SK-N-SH (cell line): ENCODE measurements around the gene TRIM16. TPM values are rescaled to one million over a fixed set of nuclear protein-coding genes. Genes with fewer than 3 reads are reported as not detected.
"Not testable (repeated sequence)": the region's sequence is repeated elsewhere in the genome, so short reads cannot be mapped to it uniquely, and the experiment has no call there.

Source experiments
- CTCF ChIA-PET: fragments of 300-600, 350-600 bp; formaldehyde crosslinking; extraction: SDS; loops from one replicate; lab custom pipeline; 2021; lab: Yijun Ruan, JAX
- POLR2A ChIA-PET: fragments of 350-600 bp; sonication (Branson Sonifier 250); formaldehyde crosslinking; extraction: SDS; loops from one replicate; lab custom pipeline; 2020; ENCODE audit warnings: antibody characterized with exemption, inconsistent platforms; lab: Yijun Ruan, JAX
- DNase-seq: peaks from one replicate; pipeline ENCODE4 v3.0.0; 2012
- H2AFZ ChIP-seq: fragments of 200-600 bp; sonication (generic); 2 replicates; pipeline ENCODE4 v1.8.1; 2016; ENCODE audit warnings: antibody characterized with exemption, mild to moderate bottlenecking, low read depth
- H3F3A ChIP-seq: fragments of 200-600 bp; sonication (generic); replicated peaks from 2 replicates; pipeline ENCODE3; 2016; ENCODE audit warnings: antibody characterized with exemption, mild to moderate bottlenecking; ENCODE audit not compliant: insufficient read depth
- H3K27ac ChIP-seq, 2 experiments: fragments of 200-500 bp in 1 of 2; fragments of 200-600 bp in 1 of 2; sonication (Bioruptor generic) in 1 of 2; sonication (generic), shearing (Covaris generic) in 1 of 2; 2 replicates each; pipeline versions ENCODE4 v1.5.1 to v1.6.1; 2014 to 2016; ENCODE audit warnings: low read depth in 2 of 2, inconsistent platforms in 1 of 2, low read length in 1 of 2, mild to moderate bottlenecking in 1 of 2, mixed read lengths in 1 of 2
- H3K27me3 ChIP-seq: fragments of 200-600 bp; sonication (generic), shearing (Covaris generic); 2 replicates; pipeline ENCODE4 v1.6.1; 2016; ENCODE audit warnings: mixed run types; ENCODE audit not compliant: insufficient read depth
- H3K36me3 ChIP-seq, 2 experiments: fragments of 200-500 bp in 1 of 2; fragments of 200-600 bp in 1 of 2; sonication (Bioruptor generic) in 1 of 2; sonication (generic) in 1 of 2; replicated peaks in 1 of 2; 2 replicates each; pipeline versions ENCODE3 to v1.5.1; 2014 to 2016; ENCODE audit warnings: low read length in 1 of 2, mild to moderate bottlenecking in 1 of 2; ENCODE audit not compliant: insufficient read depth in 2 of 2, control insufficient read depth in 1 of 2
- H3K4me1 ChIP-seq, 2 experiments: fragments of 200-500 bp in 1 of 2; fragments of 200-600 bp in 1 of 2; sonication (Bioruptor generic) in 1 of 2; sonication (generic), shearing (Covaris generic) in 1 of 2; 2 replicates each; pipeline versions ENCODE4 v1.5.1 to v1.6.1; 2014 to 2016; ENCODE audit warnings: low read depth in 1 of 2, low read length in 1 of 2, mixed run types in 1 of 2; ENCODE audit not compliant: insufficient read depth in 2 of 2, control insufficient read depth in 1 of 2
- H3K4me2 ChIP-seq: fragments of 200-600 bp; sonication (generic), shearing (Covaris generic); 2 replicates; pipeline ENCODE4 v1.6.1; 2017; ENCODE audit warnings: mixed run types
- H3K4me3 ChIP-seq, 2 experiments: fragments of 200-500 bp in 1 of 2; fragments of 200-600 bp in 1 of 2; sonication (Bioruptor generic) in 1 of 2; sonication (generic), shearing (Covaris generic) in 1 of 2; 2 replicates each; pipeline versions ENCODE4 v1.5.1 to v1.8.1; 2014 to 2016; ENCODE audit warnings: low read depth in 2 of 2, inconsistent platforms in 1 of 2, low read length in 1 of 2, mild to moderate bottlenecking in 1 of 2, mixed read lengths in 1 of 2, moderate library complexity in 1 of 2
- H3K79me2 ChIP-seq: fragments of 200-600 bp; sonication (generic); 2 replicates; pipeline ENCODE4 v1.8.1; 2017; ENCODE audit warnings: mild to moderate bottlenecking; ENCODE audit not compliant: insufficient read depth
- H3K9ac ChIP-seq: fragments of 200-600 bp; sonication (generic); 2 replicates; pipeline ENCODE4 v1.6.1; 2017; ENCODE audit warnings: mixed run types
- H3K9me2 ChIP-seq: fragments of 200-600 bp; sonication (generic); 2 replicates; pipeline ENCODE4 v1.6.1; 2017; ENCODE audit warnings: mixed run types
- H3K9me3 ChIP-seq: fragments of 200-600 bp; sonication (generic); 2 replicates; pipeline ENCODE4 v1.6.1; 2017; ENCODE audit warnings: mixed run types, mild to moderate bottlenecking, moderate library complexity
- H4K20me1 ChIP-seq: fragments of 200-600 bp; sonication (generic); 2 replicates; pipeline ENCODE4 v1.6.1; 2017; ENCODE audit warnings: mild to moderate bottlenecking, mixed run types; ENCODE audit not compliant: insufficient read depth
- CTCF ChIP-seq: fragments of 200-600 bp; sonication (generic); IDR thresholded peaks from 2 replicates; pipeline ENCODE4 v1.6.1; 2017; ENCODE audit warnings: antibody characterized with exemption, mild to moderate bottlenecking, moderate library complexity
- EP300 ChIP-seq, 2 experiments: IDR thresholded peaks; 2 replicates each; pipeline versions ENCODE4 v1.4.0 to v1.6.1; 2012; ENCODE audit warnings: borderline replicate concordance in 1 of 2, low read depth in 1 of 2, low read length in 1 of 2
- FOXM1 ChIP-seq: IDR thresholded peaks from 2 replicates; pipeline ENCODE4 v1.4.0; 2012; ENCODE audit warnings: low read depth, mild to moderate bottlenecking
- IRF3 ChIP-seq: fragments of 150-350 bp; IDR thresholded peaks from 2 replicates; pipeline ENCODE4 v1.6.1; 2016; ENCODE audit warnings: mild to moderate bottlenecking, low read depth, low read length
- MXI1 ChIP-seq: IDR thresholded peaks from 2 replicates; pipeline ENCODE4 v1.6.1; 2012; ENCODE audit warnings: mild to moderate bottlenecking, low read depth, low read length, improper control_type of control experiment
- NFIC ChIP-seq: IDR thresholded peaks from 2 replicates; pipeline ENCODE4 v1.4.0; 2012; ENCODE audit warnings: borderline replicate concordance
- NRF1 ChIP-seq: IDR thresholded peaks from 2 replicates; pipeline ENCODE4 v1.6.1; 2012; ENCODE audit warnings: low read depth, mild to moderate bottlenecking, low read length
- RAD21 ChIP-seq: IDR thresholded peaks from 2 replicates; pipeline ENCODE4 v1.6.1; 2012; ENCODE audit warnings: mild to moderate bottlenecking, low read length
- SIN3A ChIP-seq: IDR thresholded peaks from 2 replicates; pipeline ENCODE4 v1.6.1; 2012; ENCODE audit warnings: low read depth, mild to moderate bottlenecking, low read length, moderate library complexity, borderline replicate concordance
- TAF1 ChIP-seq: IDR thresholded peaks from 2 replicates; pipeline ENCODE4 v1.6.1; 2012; ENCODE audit warnings: low read depth, mild to moderate bottlenecking, low read length, moderate library complexity, borderline replicate concordance
- TCF12 ChIP-seq: IDR thresholded peaks from 2 replicates; pipeline ENCODE4 v1.4.0; 2012
- TEAD4 ChIP-seq: IDR thresholded peaks from 2 replicates; pipeline ENCODE4 v1.4.0; 2012; ENCODE audit warnings: mild to moderate bottlenecking, borderline replicate concordance; ENCODE audit not compliant: insufficient read depth
- ZBTB33 ChIP-seq: IDR thresholded peaks from 2 replicates; pipeline ENCODE4 v1.4.0; 2012; ENCODE audit warnings: low read depth, borderline replicate concordance
- WGBS: methylation state at CpG from one replicate; pipeline ENCODE4 v1.1.6; 2017; ENCODE audit warnings: low lambda C conversion rate; 5-methylcytosine and 5-hydroxymethylcytosine counted together
- polyA plus RNA-seq, 3 experiments: library from polyadenylated mRNA; depleted of rRNA; stranded (reverse); fragments of >200 nt; gene quantifications; 2 replicates each; pipeline ENCODE4 v1.2.3, GENCODE V29; 2012

The TRIM16 gene
- polyA plus RNA-seq, 1 of the 3 experiments (the other 2 are of a cell fraction), result 24.8 TPM

GRCh38 chr17:15654401-15654800, 29.7 kb downstream of the TRIM16 start:
- H3K27ac ChIP-seq, CTCF ChIA-PET, H3K27me3 ChIP-seq, POLR2A ChIA-PET, H3K9me3 ChIP-seq, DNase-seq, H3K4me3 ChIP-seq, H3K4me2 ChIP-seq, H3F3A ChIP-seq, H4K20me1 ChIP-seq, H2AFZ ChIP-seq, H3K9me2 ChIP-seq, H3K9ac ChIP-seq: not testable (repeated sequence)
- Histone ChIP-seq H3K36me3 (peaks cover 0 to 11% of the 10 kb centered on the region in 2 experiments), H3K79me2 (peaks cover 20% of the 10 kb centered on the region; the same call in 1 of the 2 replicates), H3K4me1 (peaks cover 11 to 26% of the 10 kb centered on the region in 2 experiments)
- WGBS, result 89% methylated on average over 3 of the region's 3 CpGs

- POLR2A ChIA-PET, result no interaction called here
- CTCF ChIA-PET, result no interaction called here
- Histone ChIP-seq H3F3A (peaks cover 4% of the 10 kb centered on the region), H3K4me1 (peaks cover 19 to 28% of the 10 kb centered on the region in 2 experiments), H3K4me3 (no peak overlapping the region), H2AFZ (no peak overlapping the region), H3K9me3 (no peaks in the 10 kb centered on the region), H3K9ac (no peak overlapping the region), H3K79me2 (peaks cover 30% of the 10 kb centered on the region; the same call in 1 of the 2 replicates), H4K20me1 (no peaks in the 10 kb centered on the region), H3K36me3 (peaks cover 0 to 4% of the 10 kb centered on the region in 2 experiments), H3K9me2 (no peaks in the 10 kb centered on the region), H3K27me3 (no peaks in the 10 kb centered on the region), H3K4me2 (no peak overlapping the region), H3K27ac (no peak overlapping the region)
- TF ChIP-seq TAF1, result no peak
- TF ChIP-seq SIN3A, result no peak
- no peak for TF ChIP-seq ZBTB33
- TF ChIP-seq NFIC, result no peak
- no peak for TF ChIP-seq TEAD4
- no peak for TF ChIP-seq MXI1
- no peak for TF ChIP-seq CTCF
- TF ChIP-seq IRF3, result no peak
- TF ChIP-seq TCF12, result no peak
- TF ChIP-seq FOXM1, result no peak
- no peak for TF ChIP-seq NRF1
- no peak for TF ChIP-seq RAD21
- TF ChIP-seq EP300 (IDR thresholded peaks at IDR 0.05; ENCODE audit: borderline replicate concordance in 1 of 2, low read depth in 1 of 2, low read length in 1 of 2), result no peak
- no peak for DNase-seq
- WGBS, result 92% methylated on average over 6 of the region's 6 CpGs
These were observed 31.2 kb downstream of the TRIM16 start for GRCh38 chr17:15652960-15653359.
